Measurements from ENCODE around the gene CRB2. TPM values are rescaled to one million over a fixed set of nuclear protein-coding genes. Genes with fewer than 3 reads are reported as not detected.

The CRB2 gene
- total and polyA plus RNA-seq, 2 of the 13 experiments (the other 11 are each of a cell fraction or from before 2014, with no cell fraction given) = 0.01 to 0.29 TPM

DNA sequence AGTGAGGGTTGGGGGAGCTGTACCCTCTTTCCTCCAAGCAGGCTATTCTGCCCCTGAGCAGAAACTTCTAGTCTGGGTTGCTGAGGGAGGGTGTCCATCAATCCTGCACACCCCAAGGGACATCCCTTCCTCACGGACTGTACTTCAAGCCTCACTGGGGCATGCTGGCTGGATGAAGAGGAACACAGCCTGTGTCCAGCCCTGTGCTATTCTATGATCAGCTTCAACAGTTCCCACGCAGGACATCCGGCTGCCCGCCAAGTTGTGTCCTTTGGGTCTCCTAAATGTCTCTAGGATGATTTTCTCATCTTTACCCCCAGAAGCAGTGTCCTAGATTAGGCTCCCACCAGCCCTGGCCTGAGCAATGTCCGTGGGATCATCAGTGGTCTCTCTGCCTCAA, 68.1 kb downstream of the CRB2 start:
- H2AFZ ChIP-seq (ENCODE audit: low read length) = no peak overlapping the region
- POLR2A ChIA-PET = no interaction called here
- no peak for DNase-seq (ENCODE audit: low spot score)
- no peak overlapping the region for H3K9ac ChIP-seq (ENCODE audit: insufficient read depth, low read depth, low read length)
- no peak overlapping the region for H3K4me3 ChIP-seq (replicated peaks in 1 of 3; ENCODE audit: insufficient read depth in 1 of 3, low read depth in 2 of 3, low read length in 3 of 3)
- intact Hi-C loops (cut with micrococcal nuclease; ENCODE audit: unreplicated experiment) = no loop called here
- no peaks in the 10 kb centered on the region for H3K4me1 ChIP-seq (ENCODE audit: insufficient read depth, low read length)
- CTCF ChIA-PET (ENCODE audit: low intra/inter-chr PET ratio, low total read pairs) = no interaction called here
- no peaks in the 10 kb centered on the region for H3K9me3 ChIP-seq (ENCODE audit: low read length)
- ATAC-seq = no peak
- peaks cover 9 to 52% of the 10 kb centered on the region in 2 experiments; a peak in 4 of 5 replicates for H3K36me3 ChIP-seq (replicated peaks in 1 of 2; ENCODE audit: control insufficient read depth in 1 of 2, insufficient read depth in 2 of 2, low read length in 2 of 2)
- no peak overlapping the region for H3K27ac ChIP-seq (ENCODE audit: extremely low read length, insufficient read depth, low read length)
- no TSS peak for BruUV-seq (replicated peaks)
- in situ Hi-C loops (cut with HindIII; ENCODE audit: extremely low pct_ligation_motif_present, low pct_unique_long_range_greater_than_20kb) = loop anchor here (25.0 kb wide), 1 partner anchor 613 kb away; no protein-coding TSS in a partner anchor
- H3K79me2 ChIP-seq (ENCODE audit: insufficient read depth, low read length) = no peaks in the 10 kb centered on the region
- no peak overlapping the region for H3K4me2 ChIP-seq (ENCODE audit: low read depth, low read length)
- no peaks in the 10 kb centered on the region for H4K20me1 ChIP-seq (ENCODE audit: insufficient read depth, low read length)
- 95% methylated on average over 5 of the region's 5 CpGs for WGBS (ENCODE audit: low lambda C conversion rate)
- TF ChIP-seq ELF3 (CRISPR knock-in tag; IDR thresholded peaks at IDR 0.05) (no peak), ZNF598 (CRISPR knock-in tag; IDR thresholded peaks at IDR 0.05; ENCODE audit: borderline replicate concordance) (no peak), DMAP1 (CRISPR knock-in tag; IDR thresholded peaks at IDR 0.05) (no peak), PRDM15 (CRISPR knock-in tag; IDR thresholded peaks at IDR 0.05) (no peak), CAMTA2 (CRISPR knock-in tag; IDR thresholded peaks at IDR 0.05; ENCODE audit: borderline replicate concordance) (no peak), ATF1 (CRISPR knock-in tag; IDR thresholded peaks at IDR 0.05) (no peak), ZNF382 (CRISPR knock-in tag; IDR thresholded peaks at IDR 0.05; ENCODE audit: borderline replicate concordance) (no peak), ZNF7 (CRISPR knock-in tag; IDR thresholded peaks at IDR 0.05) (no peak), ZBED4 (CRISPR knock-in tag; IDR thresholded peaks at IDR 0.05; ENCODE audit: borderline replicate concordance) (no peak), MBNL3 (CRISPR knock-in tag; conservative IDR thresholded peaks at IDR 0.05) (no peak), MAFK (conservative IDR thresholded peaks at IDR 0.05 in 1 of 2, IDR thresholded peaks at IDR 0.05 in 1 of 2; ENCODE audit: low read length in 2 of 2) (no peak), SP140L (CRISPR knock-in tag; IDR thresholded peaks at IDR 0.05; ENCODE audit: borderline replicate concordance) (no peak), ZNF33A (CRISPR knock-in tag; IDR thresholded peaks at IDR 0.05; ENCODE audit: borderline replicate concordance) (no peak), MXD1 (CRISPR knock-in tag; IDR thresholded peaks at IDR 0.05) (no peak)
- TF ChIP-seq, protein P1, sequence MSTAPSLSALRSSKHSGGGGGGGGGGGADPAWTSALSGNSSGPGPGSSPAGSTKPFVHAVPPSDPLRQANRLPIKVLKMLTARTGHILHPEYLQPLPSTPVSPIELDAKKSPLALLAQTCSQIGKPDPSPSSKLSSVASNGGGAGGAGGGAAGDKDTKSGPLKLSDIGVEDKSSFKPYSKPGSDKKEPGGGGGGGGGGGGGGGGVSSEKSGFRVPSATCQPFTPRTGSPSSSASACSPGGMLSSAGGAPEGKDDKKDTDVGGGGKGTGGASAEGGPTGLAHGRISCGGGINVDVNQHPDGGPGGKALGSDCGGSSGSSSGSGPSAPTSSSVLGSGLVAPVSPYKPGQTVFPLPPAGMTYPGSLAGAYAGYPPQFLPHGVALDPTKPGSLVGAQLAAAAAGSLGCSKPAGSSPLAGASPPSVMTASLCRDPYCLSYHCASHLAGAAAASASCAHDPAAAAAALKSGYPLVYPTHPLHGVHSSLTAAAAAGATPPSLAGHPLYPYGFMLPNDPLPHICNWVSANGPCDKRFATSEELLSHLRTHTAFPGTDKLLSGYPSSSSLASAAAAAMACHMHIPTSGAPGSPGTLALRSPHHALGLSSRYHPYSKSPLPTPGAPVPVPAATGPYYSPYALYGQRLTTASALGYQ (CRISPR knock-in tag; IDR thresholded peaks at IDR 0.05) = no peak
- FAIRE-seq = no peak
- H3K27me3 ChIP-seq (ENCODE audit: control insufficient read depth in 1 of 2, insufficient read depth in 2 of 2, low read length in 2 of 2) = no peaks in the 10 kb centered on the region
